Measurements from ENCODE around the gene NSMCE4A. TPM values are rescaled to one million over a fixed set of nuclear protein-coding genes. Genes with fewer than 3 reads are reported as not detected.

The NSMCE4A gene
- total and polyA plus RNA-seq, 9 of the 15 experiments (the other 6 are each of a cell fraction or from before 2014, with no cell fraction given) = 8.4 to 88.5 (median 46.4) TPM

GRCh38 chr10:121947343-121948330 is 27.4 kb downstream of the NSMCE4A start:
- ATAC-seq (no peak), DNase-seq (ENCODE audit: extremely low read depth in 1 of 4, low spot score in 3 of 4) (no peak), FAIRE-seq (no peak)
- Histone ChIP-seq H3K4me2 (ENCODE audit: insufficient read depth, low read length) (no peak overlapping the region), H3K27ac (ENCODE audit: extremely low read depth, low read depth, low read length) (no peak overlapping the region), H3K27me3 (ENCODE audit: control insufficient read depth in 2 of 2, insufficient read depth in 2 of 2, low read length in 2 of 2) (no peaks in the 10 kb centered on the region; a peak in 1 of 5 replicates), H3K36me3 (ENCODE audit: control insufficient read depth, insufficient read depth, low read length) (no peaks in the 10 kb centered on the region), H3K4me1 (replicated peaks in 1 of 2; ENCODE audit: control insufficient read depth in 2 of 2, insufficient read depth in 2 of 2, low read length in 2 of 2) (no peaks in the 10 kb centered on the region), H3K4me3 (no peak overlapping the region), H3K9me1 (ENCODE audit: control insufficient read depth, insufficient read depth, low read length) (no peaks in the 10 kb centered on the region), H3K9ac (ENCODE audit: insufficient read depth in 1 of 2, low read depth in 2 of 2, low read length in 2 of 2) (no peak overlapping the region), H2AFZ (ENCODE audit: low read depth, low read length) (no peak overlapping the region), H4K20me1 (replicated peaks; ENCODE audit: control insufficient read depth, insufficient read depth, low read length) (no peaks in the 10 kb centered on the region), H3K9me3 (replicated peaks; ENCODE audit: control insufficient read depth, insufficient read depth, low read depth, low read length) (no peaks in the 10 kb centered on the region), H3K79me2 (ENCODE audit: control insufficient read depth, insufficient read depth, low read length) (no peaks in the 10 kb centered on the region)
- intact Hi-C loops (cut with micrococcal nuclease) (no loop called here), in situ Hi-C loops (cut with MboI) (no loop called here)
- BruUV-seq (replicated peaks) = no TSS peak
- ChIA-PET CTCF (ENCODE audit: low intra/inter-chr PET ratio) (no interaction called here), POLR2A (interaction anchor here (0.5 to 0.9 kb wide), 2 partner anchors 170 to 1163 kb away, joined by 3 read pairs; no protein-coding TSS in a partner anchor)
- TF ChIP-seq SPI1 (IDR thresholded peaks at IDR 0.05; ENCODE audit: borderline replicate concordance, low read depth, low read length) (peak; percentile 39; the same call in 1 of the 2 replicates), EZH2 (IDR thresholded peaks at IDR 0.05; ENCODE audit: borderline replicate concordance, low read depth, low read length) (no peak)
- WGBS (ENCODE audit: insufficient coverage, low coverage, missing lambda C conversion rate) = 3% methylated on average over 7 of the region's 7 CpGs

GRCh38 chr10:121942749-121943416 is 32.1 kb downstream of the NSMCE4A start:
- Histone ChIP-seq H3K4me3 (no peak overlapping the region), H3K4me2 (ENCODE audit: insufficient read depth, low read length) (no peak overlapping the region)
- CTCF ChIA-PET (ENCODE audit: low intra/inter-chr PET ratio) = no interaction called here

More at GRCh38 chr10:121942749-121943416, 32.1 kb downstream of the NSMCE4A start:
- ATAC-seq = no peak
- no peak overlapping the region for H3K27ac ChIP-seq (ENCODE audit: extremely low read depth, low read depth, low read length)
- no peaks in the 10 kb centered on the region; a peak in 1 of 5 replicates for H3K27me3 ChIP-seq (ENCODE audit: control insufficient read depth in 2 of 2, insufficient read depth in 2 of 2, low read length in 2 of 2)
- H3K9me1 ChIP-seq (ENCODE audit: control insufficient read depth, insufficient read depth, low read length) = no peaks in the 10 kb centered on the region
- FAIRE-seq = no peak
- H3K79me2 ChIP-seq (ENCODE audit: control insufficient read depth, insufficient read depth, low read length) = no peaks in the 10 kb centered on the region
- H3K9me3 ChIP-seq (replicated peaks; ENCODE audit: control insufficient read depth, insufficient read depth, low read depth, low read length) = no peaks in the 10 kb centered on the region
- H3K9ac ChIP-seq (ENCODE audit: insufficient read depth in 1 of 2, low read depth in 2 of 2, low read length in 2 of 2) = no peak overlapping the region
- no peaks in the 10 kb centered on the region for H3K36me3 ChIP-seq (ENCODE audit: control insufficient read depth, insufficient read depth, low read length)
- in situ Hi-C loops (cut with MboI) (no loop called here), intact Hi-C loops (cut with micrococcal nuclease) (no loop called here)
- no peaks in the 10 kb centered on the region for H3K4me1 ChIP-seq (replicated peaks in 1 of 2; ENCODE audit: control insufficient read depth in 2 of 2, insufficient read depth in 2 of 2, low read length in 2 of 2)
- WGBS (ENCODE audit: insufficient coverage, low coverage, missing lambda C conversion rate) = 25% methylated on average over 2 of the region's 2 CpGs
- DNase-seq (ENCODE audit: extremely low read depth in 1 of 4, low spot score in 3 of 4) = no peak
- H2AFZ ChIP-seq (ENCODE audit: low read depth, low read length) = no peak overlapping the region
- BruUV-seq (replicated peaks) = no TSS peak
- POLR2A ChIA-PET = no interaction called here
- no peaks in the 10 kb centered on the region for H4K20me1 ChIP-seq (replicated peaks; ENCODE audit: control insufficient read depth, insufficient read depth, low read length)
- TF ChIP-seq ZNF133 (CRISPR knock-in tag; IDR thresholded peaks at IDR 0.05) (no peak), MEF2A (IDR thresholded peaks at IDR 0.05; ENCODE audit: control insufficient read depth, low read depth, low read length) (no peak), CBX1 (IDR thresholded peaks at IDR 0.05; ENCODE audit: low read depth) (no peak)

Data from K562 (cell line).